OCI-LY1 (cell line): ENCODE data around the gene MPZL1.

Source experiments
- H2AFZ ChIP-seq: fragments of 200-600 bp; sonication (generic), shearing (Covaris generic); 2 replicates; pipeline ENCODE4 v1.6.0; 2014; ENCODE audit warnings: antibody characterized with exemption, mild to moderate bottlenecking, low read length
- H3F3A ChIP-seq: fragments of 200-600 bp; sonication (generic), shearing (Covaris generic); 2 replicates; pipeline ENCODE4 v1.6.0; 2014; ENCODE audit warnings: mild to moderate bottlenecking, antibody characterized with exemption, low read length, moderate library complexity; ENCODE audit not compliant: insufficient read depth
- H3K27ac ChIP-seq: fragments of 200-600 bp; sonication (generic); 2 replicates; pipeline ENCODE4 v1.5.1; 2014; ENCODE audit warnings: low read length, mixed run types, mild to moderate bottlenecking, low read depth; ENCODE audit not compliant: poor library complexity, severe bottlenecking
- H3K27me3 ChIP-seq: fragments of 200-600 bp; sonication (generic); 2 replicates; pipeline ENCODE4 v1.6.0; 2014; ENCODE audit warnings: antibody characterized with exemption, mild to moderate bottlenecking, low read length, moderate library complexity; ENCODE audit not compliant: insufficient read depth
- H3K36me3 ChIP-seq: fragments of 200-600 bp; sonication (generic); 2 replicates; pipeline ENCODE4 v1.6.1; 2014; ENCODE audit warnings: mild to moderate bottlenecking, antibody characterized with exemption, low read length, moderate library complexity, mixed read lengths; ENCODE audit not compliant: insufficient read depth
- H3K4me1 ChIP-seq: fragments of 200-600 bp; sonication (generic); 2 replicates; pipeline ENCODE4 v1.5.1; 2014; ENCODE audit warnings: mild to moderate bottlenecking, low read length, moderate library complexity; ENCODE audit not compliant: insufficient read depth, severe bottlenecking
- H3K4me2 ChIP-seq: fragments of 200-600 bp; sonication (generic), shearing (Covaris generic); 2 replicates; pipeline ENCODE4 v1.6.1; 2014; ENCODE audit warnings: low read length
- H3K4me3 ChIP-seq: fragments of 200-600 bp; sonication (generic); 2 replicates; pipeline ENCODE4 v1.5.1; 2014; ENCODE audit warnings: low read length, low read depth, mild to moderate bottlenecking, mixed read lengths; ENCODE audit not compliant: poor library complexity, severe bottlenecking
- H3K79me2 ChIP-seq: fragments of 200-600 bp; shearing (Covaris generic); 2 replicates; pipeline ENCODE4 v1.6.1; 2016; ENCODE audit warnings: mixed run types, low read length, mixed read lengths; ENCODE audit not compliant: insufficient read depth
- H3K9ac ChIP-seq: fragments of 200-600 bp; sonication (generic), shearing (Covaris generic); 2 replicates; pipeline ENCODE4 v1.6.1; 2014; ENCODE audit warnings: mild to moderate bottlenecking, low read length, mixed read lengths
- H3K9me2 ChIP-seq: fragments of 200-600 bp; sonication (generic), shearing (Covaris generic); 2 replicates; pipeline ENCODE4 v1.6.1; 2014; ENCODE audit warnings: low read depth, mild to moderate bottlenecking, low read length, mixed read lengths
- H3K9me3 ChIP-seq: fragments of 200-600 bp; shearing (Covaris generic); 2 replicates; pipeline ENCODE4 v1.6.1; 2014; ENCODE audit warnings: low read length, mixed read lengths
- H4K20me1 ChIP-seq: fragments of 200-600 bp; sonication (generic), shearing (Covaris generic); 2 replicates; pipeline ENCODE4 v1.6.0; 2016; ENCODE audit warnings: mild to moderate bottlenecking, low read length; ENCODE audit not compliant: insufficient read depth
- EZH2 ChIP-seq: fragments of 200-600 bp; sonication (generic), shearing (Covaris generic); IDR thresholded peaks from 2 replicates; pipeline ENCODE4 v1.8.0; 2017; ENCODE audit warnings: borderline replicate concordance, mixed run types, mild to moderate bottlenecking, antibody characterized with exemption, low read length, moderate library complexity, mixed read lengths
- TF ChIP-seq, protein P1 (sequence below): fragments of 200-600 bp; sonication (generic), shearing (Covaris generic); IDR thresholded peaks from 2 replicates; pipeline ENCODE4 v1.5.1; 2017; ENCODE audit warnings: mild to moderate bottlenecking, antibody characterized with exemption, low read length, moderate library complexity, mixed read lengths

MPZL1 gene

GRCh38 chr1:167695756-167696561 lies 25.8 kb upstream of the MPZL1 start:
- no peaks in the 10 kb centered on the region for H3K79me2 ChIP-seq
- H2AFZ ChIP-seq: no peak overlapping the region
- H3K4me3 ChIP-seq: no peak overlapping the region
- peaks cover 98% of the 10 kb centered on the region for H3K36me3 ChIP-seq
- no peak overlapping the region for H3K4me2 ChIP-seq
- H3K27me3 ChIP-seq: no peaks in the 10 kb centered on the region
- no peaks in the 10 kb centered on the region for H3K4me1 ChIP-seq
- no peaks in the 10 kb centered on the region for H3K9me3 ChIP-seq
- no peak overlapping the region for H3K27ac ChIP-seq
- H3K9me2 ChIP-seq: no peaks in the 10 kb centered on the region
- H4K20me1 ChIP-seq: no peaks in the 10 kb centered on the region
- H3F3A ChIP-seq: no peaks in the 10 kb centered on the region
- H3K9ac ChIP-seq: no peak overlapping the region
- TF ChIP-seq EZH2: no peak
- TF ChIP-seq, protein P1, sequence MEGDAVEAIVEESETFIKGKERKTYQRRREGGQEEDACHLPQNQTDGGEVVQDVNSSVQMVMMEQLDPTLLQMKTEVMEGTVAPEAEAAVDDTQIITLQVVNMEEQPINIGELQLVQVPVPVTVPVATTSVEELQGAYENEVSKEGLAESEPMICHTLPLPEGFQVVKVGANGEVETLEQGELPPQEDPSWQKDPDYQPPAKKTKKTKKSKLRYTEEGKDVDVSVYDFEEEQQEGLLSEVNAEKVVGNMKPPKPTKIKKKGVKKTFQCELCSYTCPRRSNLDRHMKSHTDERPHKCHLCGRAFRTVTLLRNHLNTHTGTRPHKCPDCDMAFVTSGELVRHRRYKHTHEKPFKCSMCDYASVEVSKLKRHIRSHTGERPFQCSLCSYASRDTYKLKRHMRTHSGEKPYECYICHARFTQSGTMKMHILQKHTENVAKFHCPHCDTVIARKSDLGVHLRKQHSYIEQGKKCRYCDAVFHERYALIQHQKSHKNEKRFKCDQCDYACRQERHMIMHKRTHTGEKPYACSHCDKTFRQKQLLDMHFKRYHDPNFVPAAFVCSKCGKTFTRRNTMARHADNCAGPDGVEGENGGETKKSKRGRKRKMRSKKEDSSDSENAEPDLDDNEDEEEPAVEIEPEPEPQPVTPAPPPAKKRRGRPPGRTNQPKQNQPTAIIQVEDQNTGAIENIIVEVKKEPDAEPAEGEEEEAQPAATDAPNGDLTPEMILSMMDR: no peak

DNA sequence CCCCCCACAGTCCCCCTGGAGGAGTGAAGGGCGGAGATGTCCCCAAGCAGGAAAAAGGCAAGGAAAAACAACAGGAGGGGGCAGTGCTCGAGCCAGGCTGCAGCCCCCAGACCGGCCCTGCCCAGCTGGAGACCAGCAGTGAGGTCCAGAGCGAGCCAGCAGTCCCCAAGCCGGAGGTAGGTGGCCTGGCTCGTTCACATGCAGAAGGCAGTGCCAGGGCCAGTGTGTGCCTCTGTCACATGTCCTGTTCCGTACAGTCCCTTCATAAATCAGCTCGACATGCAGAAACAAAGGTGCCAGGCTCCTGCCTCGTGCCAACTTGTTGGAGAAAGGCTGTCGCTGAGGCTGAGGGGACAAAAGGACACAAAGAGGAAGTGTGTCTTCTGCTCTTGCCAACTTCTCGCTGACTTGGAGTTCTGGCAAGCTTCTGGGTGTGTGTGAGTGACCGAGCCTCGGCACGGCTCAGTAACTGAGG lies 24.1 kb upstream of the MPZL1 start:
- TF ChIP-seq, protein P1: no peak
- TF ChIP-seq EZH2: no peak
- no peaks in the 10 kb centered on the region for H3K4me1 ChIP-seq
- H3K4me2 ChIP-seq: no peak overlapping the region
- H4K20me1 ChIP-seq: no peaks in the 10 kb centered on the region
- no peak overlapping the region for H3K27ac ChIP-seq
- H3F3A ChIP-seq: no peaks in the 10 kb centered on the region
- H3K79me2 ChIP-seq: no peaks in the 10 kb centered on the region
- H3K36me3 ChIP-seq: peaks cover 93% of the 10 kb centered on the region
- no peak overlapping the region for H3K9ac ChIP-seq
- no peaks in the 10 kb centered on the region for H3K27me3 ChIP-seq
- no peaks in the 10 kb centered on the region for H3K9me3 ChIP-seq
- H2AFZ ChIP-seq: no peak overlapping the region
- no peak overlapping the region for H3K4me3 ChIP-seq
- H3K9me2 ChIP-seq: no peaks in the 10 kb centered on the region

DNA sequence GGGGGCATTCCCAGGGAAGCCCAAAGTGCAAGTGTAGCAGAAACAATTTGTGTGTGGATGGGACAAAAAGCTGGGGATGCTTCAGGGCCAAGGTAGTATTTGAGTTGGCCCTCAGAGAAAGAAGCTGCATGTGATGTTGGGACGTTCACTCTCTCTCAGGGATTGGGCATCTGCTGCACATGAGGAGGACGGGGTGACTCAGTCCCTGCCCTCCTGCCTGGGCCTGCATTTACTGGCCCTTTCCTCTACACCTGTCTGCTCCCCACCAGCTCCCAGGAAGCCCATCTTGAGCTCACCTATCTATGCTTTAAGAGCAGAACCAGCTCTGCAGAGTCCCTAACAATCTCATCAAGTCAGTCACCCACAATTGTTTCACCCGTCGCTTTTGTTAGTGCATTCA lies 23.5 kb upstream of the MPZL1 start:
- Histone ChIP-seq H3F3A (no peaks in the 10 kb centered on the region), H3K4me2 (no peak overlapping the region), H3K9me2 (no peaks in the 10 kb centered on the region), H3K4me3 (no peak overlapping the region), H3K9me3 (no peaks in the 10 kb centered on the region), H3K36me3 (peaks cover 92% of the 10 kb centered on the region), H2AFZ (no peak overlapping the region), H3K79me2 (no peaks in the 10 kb centered on the region), H3K9ac (no peak overlapping the region), H3K4me1 (no peaks in the 10 kb centered on the region), H3K27ac (no peak overlapping the region), H3K27me3 (no peaks in the 10 kb centered on the region), H4K20me1 (no peaks in the 10 kb centered on the region)
- TF ChIP-seq, protein P1: no peak
- TF ChIP-seq EZH2: no peak
